Measurements from ENCODE around the gene TOP3A. TPM values are rescaled to one million over a fixed set of nuclear protein-coding genes. Genes with fewer than 3 reads are reported as not detected.

TOP3A gene
- total RNA-seq, 1 experiment from 2014 or later, result 68.7 TPM

- Histone ChIP-seq H3T11ph (ENCODE audit: low read length) (no peak overlapping the region), H3K14ac (ENCODE audit: insufficient read depth, low read length) (no peak overlapping the region), H2AFZ (ENCODE audit: low read length) (no peak overlapping the region), H3K4ac (ENCODE audit: low read depth, low read length) (no peak overlapping the region), H2AK5ac (ENCODE audit: insufficient read length, low read length) (no peak overlapping the region), H3K9me3 (ENCODE audit: control insufficient read depth, low read depth, low read length) (no peaks in the 10 kb centered on the region), H3K79me1 (ENCODE audit: insufficient read depth, low read depth, low read length, poor library complexity, severe bottlenecking) (peaks cover 20% of the 10 kb centered on the region), H4K91ac (ENCODE audit: insufficient read length, low read depth, low read length) (no peak overlapping the region), H3K27ac (ENCODE audit: insufficient read length, low read depth, low read length) (no peak overlapping the region), H3K56ac (ENCODE audit: insufficient read length, low read depth, low read length) (no peak overlapping the region), H3K4me2 (ENCODE audit: insufficient read depth, insufficient read length, low read length) (no peak overlapping the region), H3K27me3 (ENCODE audit: insufficient read depth, low read length) (no peaks in the 10 kb centered on the region), H3K23me2 (ENCODE audit: insufficient read length, low read depth, low read length, poor library complexity, severe bottlenecking) (peaks cover 6% of the 10 kb centered on the region), H4K8ac (replicated peaks; ENCODE audit: insufficient read length, low read depth, low read length) (no peak overlapping the region), H2BK12ac (ENCODE audit: insufficient read length, low read depth, low read length) (no peak overlapping the region), H4K20me1 (ENCODE audit: control insufficient read depth, insufficient read depth, insufficient read length) (no peaks in the 10 kb centered on the region), H3K79me2 (ENCODE audit: insufficient read depth, low read length) (peaks cover 19% of the 10 kb centered on the region; the same call in 1 of the 2 replicates), H3K23ac (ENCODE audit: insufficient read length, low read depth, low read length) (no peak overlapping the region), H3K9ac (ENCODE audit: extremely low read depth, insufficient read length, low read length) (no peak overlapping the region), H2BK20ac (ENCODE audit: low read depth, low read length, poor library complexity, severe bottlenecking) (no peak overlapping the region), H3K18ac (ENCODE audit: insufficient read length, low read depth, low read length) (no peak overlapping the region), H2BK5ac (ENCODE audit: insufficient read length, low read length) (no peak overlapping the region), H2BK15ac (ENCODE audit: low read depth, low read length) (no peak overlapping the region), H3K4me1 (ENCODE audit: insufficient read depth, low read length) (no peaks in the 10 kb centered on the region), H2BK120ac (ENCODE audit: low read depth, low read length, poor library complexity, severe bottlenecking) (no peak overlapping the region), H4K5ac (ENCODE audit: insufficient read length, low read depth, low read length) (no peak overlapping the region)
- peaks cover 38 to 57% (median 54%) of the 10 kb centered on the region in 3 experiments for H3K36me3 Mint-ChIP-seq (ENCODE audit: insufficient read depth in 1 of 3, low read depth in 3 of 3)
- WGBS (ENCODE audit: extremely low coverage, insufficient read length, low lambda C conversion rate), result no CpG with 5 or more reads among the region's 7 CpGs
- H3K27me3 Mint-ChIP-seq (ENCODE audit: low read depth), result no peaks in the 10 kb centered on the region
- DNase-seq, result no peak
- no peak overlapping the region; a peak in 1 of 5 replicates for H3K4me3 Mint-ChIP-seq
- H3K27ac Mint-ChIP-seq, result no peak overlapping the region; a peak in 1 of 7 replicates
- TF ChIP-seq, protein P1, sequence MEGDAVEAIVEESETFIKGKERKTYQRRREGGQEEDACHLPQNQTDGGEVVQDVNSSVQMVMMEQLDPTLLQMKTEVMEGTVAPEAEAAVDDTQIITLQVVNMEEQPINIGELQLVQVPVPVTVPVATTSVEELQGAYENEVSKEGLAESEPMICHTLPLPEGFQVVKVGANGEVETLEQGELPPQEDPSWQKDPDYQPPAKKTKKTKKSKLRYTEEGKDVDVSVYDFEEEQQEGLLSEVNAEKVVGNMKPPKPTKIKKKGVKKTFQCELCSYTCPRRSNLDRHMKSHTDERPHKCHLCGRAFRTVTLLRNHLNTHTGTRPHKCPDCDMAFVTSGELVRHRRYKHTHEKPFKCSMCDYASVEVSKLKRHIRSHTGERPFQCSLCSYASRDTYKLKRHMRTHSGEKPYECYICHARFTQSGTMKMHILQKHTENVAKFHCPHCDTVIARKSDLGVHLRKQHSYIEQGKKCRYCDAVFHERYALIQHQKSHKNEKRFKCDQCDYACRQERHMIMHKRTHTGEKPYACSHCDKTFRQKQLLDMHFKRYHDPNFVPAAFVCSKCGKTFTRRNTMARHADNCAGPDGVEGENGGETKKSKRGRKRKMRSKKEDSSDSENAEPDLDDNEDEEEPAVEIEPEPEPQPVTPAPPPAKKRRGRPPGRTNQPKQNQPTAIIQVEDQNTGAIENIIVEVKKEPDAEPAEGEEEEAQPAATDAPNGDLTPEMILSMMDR (conservative IDR thresholded peaks at IDR 0.05), result no peak
- no peaks in the 10 kb centered on the region; a peak in 2 of 5 replicates for H3K9me3 Mint-ChIP-seq
- H3K4me1 Mint-ChIP-seq, result peaks cover 29 to 33% of the 10 kb centered on the region in 2 experiments
These were observed 5.5 kb upstream of the TOP3A start for GRCh38 chr17:18320301-18320700.
